GM19035 (cell line): ENCODE measurements around the gene SAP130.

Source experiments
- ATAC-seq: cut with Tn5 transposase; IDR thresholded peaks from one replicate; pipeline ENCODE4 v1.9.1; 2021; ENCODE audit not compliant: unreplicated experiment

SAP130 gene

GRCh38 chr2:128027801-128028667 lies at the start of gene SAP130:
Gene SAP130, minus strand, starts transcription at chr2:128028059. Its CDS starts 1,767 bp downstream, at chr2:128026292.
- peak; percentile 80 for ATAC-seq

- ATAC-seq: no peak
Measured at GRCh38 chr2:128076461-128077106, 48.7 kb upstream of the SAP130 start.

GRCh38 chr2:128073278-128073677 lies 45.4 kb upstream of the SAP130 start:
- no peak for ATAC-seq

GRCh38 chr2:128069769-128070168 lies 41.9 kb upstream of the SAP130 start:
- ATAC-seq: no peak

GRCh38 chr2:128064353-128064752 lies 36.5 kb upstream of the SAP130 start:
- no peak for ATAC-seq

- no peak for ATAC-seq
Measured at GRCh38 chr2:128062571-128062970, 34.7 kb upstream of the SAP130 start.

- ATAC-seq: no peak
Measured at GRCh38 chr2:128058114-128058513, 30.3 kb upstream of the SAP130 start.

GRCh38 chr2:128057334-128057733 lies 29.5 kb upstream of the SAP130 start:
- no peak for ATAC-seq

GRCh38 chr2:128054104-128054885 lies 26.4 kb upstream of the SAP130 start:
- no peak for ATAC-seq

GRCh38 chr2:128053331-128053730 lies 25.5 kb upstream of the SAP130 start:
- no peak for ATAC-seq

GRCh38 chr2:128043041-128043440 lies 15.2 kb upstream of the SAP130 start:
- no peak for ATAC-seq

- no peak for ATAC-seq
Measured at GRCh38 chr2:128041561-128041960, 13.7 kb upstream of the SAP130 start.

- no peak for ATAC-seq
Measured at GRCh38 chr2:128040166-128040771, 12.4 kb upstream of the SAP130 start.

GRCh38 chr2:128039535-128039934 lies 11.7 kb upstream of the SAP130 start:
- no peak for ATAC-seq

GRCh38 chr2:128038411-128038810 lies 10.6 kb upstream of the SAP130 start:
- ATAC-seq: no peak

- no peak for ATAC-seq
Measured at GRCh38 chr2:128037649-128038048, 9.8 kb upstream of the SAP130 start.

GRCh38 chr2:128036748-128037607 lies 9.1 kb upstream of the SAP130 start:
- no peak for ATAC-seq

GRCh38 chr2:128032092-128032491 lies 4.2 kb upstream of the SAP130 start:
- no peak for ATAC-seq

- no peak for ATAC-seq
Measured at GRCh38 chr2:128028668-128029054, 802 bp upstream of the SAP130 start.

GRCh38 chr2:128027278-128027800 lies 520 bp downstream of the SAP130 start:
- ATAC-seq: peak; percentile 76
